Measurements from ENCODE around the gene COL5A2. TPM values are rescaled to one million over a fixed set of nuclear protein-coding genes. Genes with fewer than 3 reads are reported as not detected.

Gene COL5A2
- total and polyA plus RNA-seq, 8 donors = 11.9 to 468 (median 48.1) TPM

DNA sequence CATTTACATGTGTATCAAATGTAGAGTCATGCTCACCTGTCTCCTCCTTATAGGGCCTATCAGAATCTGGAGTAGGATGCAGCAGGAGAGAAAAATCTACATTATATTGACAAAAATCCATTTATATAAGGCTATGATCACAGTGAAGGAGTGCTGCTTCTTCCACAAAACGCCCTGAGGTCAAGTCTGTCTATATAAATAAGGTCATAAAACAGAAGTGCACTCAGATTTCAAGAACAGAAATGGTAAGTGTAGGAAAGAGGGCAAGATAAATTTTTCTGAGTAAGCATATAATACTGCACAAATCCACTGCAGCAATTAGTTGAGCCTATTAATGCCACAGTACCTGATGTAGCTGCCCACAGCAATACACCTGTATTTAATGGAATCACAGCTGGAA lies 51.8 kb downstream of the COL5A2 start:
- intact Hi-C loops (cut with DNase I; ENCODE audit: low total_unique reads) = no loop called here
- no peaks in the 10 kb centered on the region for H3K4me1 ChIP-seq
- no peaks in the 10 kb centered on the region for H3K27me3 ChIP-seq

GRCh38 chr2:189125195-189125594 lies 54.4 kb downstream of the COL5A2 start:
- intact Hi-C loops (cut with DNase I; ENCODE audit: low total_unique reads) = no loop called here
- Histone ChIP-seq H3K36me3 (no peaks in the 10 kb centered on the region), H3K9me3 (no peaks in the 10 kb centered on the region), H3K27me3 (no peaks in the 10 kb centered on the region), H3K4me1 (no peaks in the 10 kb centered on the region), H3K4me3 (no peak overlapping the region), H3K27ac (no peak overlapping the region)
- TF ChIP-seq, protein P1, sequence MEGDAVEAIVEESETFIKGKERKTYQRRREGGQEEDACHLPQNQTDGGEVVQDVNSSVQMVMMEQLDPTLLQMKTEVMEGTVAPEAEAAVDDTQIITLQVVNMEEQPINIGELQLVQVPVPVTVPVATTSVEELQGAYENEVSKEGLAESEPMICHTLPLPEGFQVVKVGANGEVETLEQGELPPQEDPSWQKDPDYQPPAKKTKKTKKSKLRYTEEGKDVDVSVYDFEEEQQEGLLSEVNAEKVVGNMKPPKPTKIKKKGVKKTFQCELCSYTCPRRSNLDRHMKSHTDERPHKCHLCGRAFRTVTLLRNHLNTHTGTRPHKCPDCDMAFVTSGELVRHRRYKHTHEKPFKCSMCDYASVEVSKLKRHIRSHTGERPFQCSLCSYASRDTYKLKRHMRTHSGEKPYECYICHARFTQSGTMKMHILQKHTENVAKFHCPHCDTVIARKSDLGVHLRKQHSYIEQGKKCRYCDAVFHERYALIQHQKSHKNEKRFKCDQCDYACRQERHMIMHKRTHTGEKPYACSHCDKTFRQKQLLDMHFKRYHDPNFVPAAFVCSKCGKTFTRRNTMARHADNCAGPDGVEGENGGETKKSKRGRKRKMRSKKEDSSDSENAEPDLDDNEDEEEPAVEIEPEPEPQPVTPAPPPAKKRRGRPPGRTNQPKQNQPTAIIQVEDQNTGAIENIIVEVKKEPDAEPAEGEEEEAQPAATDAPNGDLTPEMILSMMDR (IDR thresholded peaks at IDR 0.05) = no peak
- TF ChIP-seq POLR2AphosphoS5 (IDR thresholded peaks at IDR 0.05) = no peak
- no peak for TF ChIP-seq EP300 (IDR thresholded peaks at IDR 0.05)
- TF ChIP-seq POLR2A (IDR thresholded peaks at IDR 0.05) = no peak
- no peak for DNase-seq

More for the DNA sequence above, 51.8 kb downstream of the COL5A2 start:
- no peaks in the 10 kb centered on the region for H3K9me3 ChIP-seq
- H3K27ac ChIP-seq = no peak overlapping the region
- TF ChIP-seq, protein P1 (IDR thresholded peaks at IDR 0.05) = no peak
- TF ChIP-seq POLR2A (IDR thresholded peaks at IDR 0.05) = no peak
- DNase-seq = no peak
- no peaks in the 10 kb centered on the region for H3K36me3 ChIP-seq
- WGBS, 5 donors = 38 to 67% (median 47%) methylated on average over 1 of the region's 1 CpG
- no peak overlapping the region for H3K4me3 ChIP-seq

DNA sequence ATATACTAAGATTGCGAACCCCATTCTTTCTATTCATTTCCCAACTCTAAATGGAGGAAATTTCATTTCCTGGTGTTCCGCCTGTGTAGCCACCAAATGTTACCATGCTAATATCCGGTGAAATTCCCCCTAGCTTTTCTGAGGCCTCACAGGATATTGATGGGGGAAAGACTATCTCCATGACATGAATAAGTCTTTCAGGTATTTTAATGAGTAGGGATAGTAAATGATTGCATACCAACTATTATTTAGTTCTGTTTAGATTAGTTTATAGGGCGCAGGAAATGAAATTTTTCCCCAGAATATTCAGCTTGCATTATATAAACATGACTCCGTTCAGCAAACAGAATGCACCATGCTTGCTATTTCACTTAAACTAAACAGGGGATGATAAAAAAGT lies 55.4 kb downstream of the COL5A2 start:
- no peaks in the 10 kb centered on the region for H3K9me3 ChIP-seq
- no peaks in the 10 kb centered on the region for H3K27me3 ChIP-seq
- H3K27ac ChIP-seq = no peak overlapping the region
- H3K4me3 ChIP-seq = no peak overlapping the region
- no peaks in the 10 kb centered on the region for H3K4me1 ChIP-seq
- TF ChIP-seq POLR2A (IDR thresholded peaks at IDR 0.05) = no peak
- TF ChIP-seq POLR2AphosphoS5 (IDR thresholded peaks at IDR 0.05) = no peak
- TF ChIP-seq EP300 (IDR thresholded peaks at IDR 0.05) = no peak
- TF ChIP-seq, protein P1 (IDR thresholded peaks at IDR 0.05) = no peak
- DNase-seq = no peak
- intact Hi-C loops (cut with DNase I; ENCODE audit: low total_unique reads) = no loop called here
- H3K36me3 ChIP-seq = no peaks in the 10 kb centered on the region
- 79 to 87% (median 81%) methylated on average over 5 of the region's 5 CpGs for WGBS, 5 donors

DNA sequence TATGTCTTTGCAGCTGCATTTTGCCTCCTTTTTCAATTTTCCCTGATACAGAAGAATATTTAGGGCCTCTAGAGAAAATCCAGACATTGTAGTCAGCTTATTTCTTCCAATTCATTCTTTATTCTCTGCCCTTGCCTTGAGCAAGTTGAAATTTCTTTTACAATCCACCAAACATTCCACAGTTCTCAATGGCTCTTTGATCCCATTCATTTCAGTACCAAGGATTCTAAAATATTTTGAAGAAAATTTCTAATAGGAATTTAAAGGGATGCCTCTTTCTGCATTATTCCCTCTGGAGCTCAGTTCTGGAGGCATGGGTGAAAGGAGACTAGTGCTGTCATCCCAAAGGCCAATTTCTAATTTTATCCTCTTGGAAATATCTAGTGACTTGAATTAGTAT lies 61.2 kb downstream of the COL5A2 start:
- Histone ChIP-seq H3K27me3 (no peaks in the 10 kb centered on the region), H3K9me3 (no peaks in the 10 kb centered on the region), H3K36me3 (no peaks in the 10 kb centered on the region), H3K4me1 (peaks cover 0 to 17% (median 4%) of the 10 kb centered on the region in 4 donors), H3K4me3 (no peak overlapping the region), H3K27ac (no peak overlapping the region)
- intact Hi-C loops (cut with DNase I; ENCODE audit: low total_unique reads) = no loop called here
- no peak for DNase-seq
- TF ChIP-seq, protein P1 (IDR thresholded peaks at IDR 0.05) = no peak
- TF ChIP-seq POLR2A (IDR thresholded peaks at IDR 0.05) (no peak), POLR2AphosphoS5 (IDR thresholded peaks at IDR 0.05) (no peak), EP300 (IDR thresholded peaks at IDR 0.05) (no peak)

Data from stomach (tissue), 9 donors.